Left renal cortex interstitium (tissue), 4 donors: ENCODE results near the gene GTF2E1. TPM values are rescaled to one million over a fixed set of nuclear protein-coding genes. Genes with fewer than 3 reads are reported as not detected.
"Not testable (repeated sequence)": the region's sequence is repeated elsewhere in the genome, so short reads cannot be mapped to it uniquely, and the experiment has no call there.

Experiments used
- DNase-seq, 4 donors: peaks; one replicate each; pipeline ENCODE4 v3.0.0-alpha.2; 2013; ENCODE audit warnings: low read depth in 4 of 4, low spot score in 2 of 4, missing footprints in 1 of 4
- polyA plus RNA-seq, 4 donors: library from polyadenylated mRNA; unstranded; fragments of 120-200 nt; gene quantifications; one replicate each; pipeline ENCODE4 v1.2.1, GENCODE V29; 2013; ENCODE audit not compliant: insufficient read length in 4 of 4

The GTF2E1 gene
- polyA plus RNA-seq = 10 to 100 TPM; 13.8 to 18.4 (median 15.1) TPM

- peak; percentile 98 to 100 (median 98) for DNase-seq
Measured at GRCh38 chr3:120742198-120742848, at the start of gene GTF2E1, which contains the start of gene RABL3. TSS of gene GTF2E1 (plus strand) at chr3:120742744. CDS start at chr3:120750553, 7,809 bp downstream. TSS of gene RABL3 (minus strand) at chr3:120742516. CDS start at chr3:120742507, 9 bp downstream.

- DNase-seq = no peak
Measured at GRCh38 chr3:120693439-120694171, 48.9 kb upstream of the GTF2E1 start.

- DNase-seq = no peak
Measured at GRCh38 chr3:120699333-120699732, 43.2 kb upstream of the GTF2E1 start.

- no peak for DNase-seq
Measured at GRCh38 chr3:120705884-120706582, 36.5 kb upstream of the GTF2E1 start.

GRCh38 chr3:120706950-120707349, 35.6 kb upstream of the GTF2E1 start:
- no peak for DNase-seq

GRCh38 chr3:120708408-120708807, 34.1 kb upstream of the GTF2E1 start:
- no peak for DNase-seq

- DNase-seq = no peak
Measured at GRCh38 chr3:120710369-120710768, 32.2 kb upstream of the GTF2E1 start.

- no peak for DNase-seq
Measured at GRCh38 chr3:120713262-120713661, 29.3 kb upstream of the GTF2E1 start.

GRCh38 chr3:120719167-120719834, 23.2 kb upstream of the GTF2E1 start:
- DNase-seq = not testable (repeated sequence)

GRCh38 chr3:120726791-120727190, 15.8 kb upstream of the GTF2E1 start:
- DNase-seq = no peak

- no peak for DNase-seq
Measured at GRCh38 chr3:120730576-120731542, 11.7 kb upstream of the GTF2E1 start.

- not testable (repeated sequence) for DNase-seq
Measured at GRCh38 chr3:120738006-120738405, 4.5 kb upstream of the GTF2E1 start.

GRCh38 chr3:120741320-120741719, 1.2 kb upstream of the GTF2E1 start:
- DNase-seq = no peak

- DNase-seq = peak in 1 of 4 donors; percentile 34
Measured at GRCh38 chr3:120741837-120742197, 727 bp upstream of the GTF2E1 start.

GRCh38 chr3:120742849-120743365, 363 bp downstream of the GTF2E1 start:
- DNase-seq = peak in 1 of 4 donors; percentile 28

GRCh38 chr3:120743556-120744195, 1.1 kb downstream of the GTF2E1 start:
- no peak for DNase-seq

GRCh38 chr3:120745466-120745865, 2.9 kb downstream of the GTF2E1 start:
- no peak for DNase-seq

- DNase-seq = no peak
Measured at GRCh38 chr3:120749843-120750242, 7.3 kb downstream of the GTF2E1 start.

- no peak for DNase-seq
Measured at GRCh38 chr3:120752230-120752629, 9.7 kb downstream of the GTF2E1 start.
